Measurements from ENCODE around the gene ENKUR.

DNA sequence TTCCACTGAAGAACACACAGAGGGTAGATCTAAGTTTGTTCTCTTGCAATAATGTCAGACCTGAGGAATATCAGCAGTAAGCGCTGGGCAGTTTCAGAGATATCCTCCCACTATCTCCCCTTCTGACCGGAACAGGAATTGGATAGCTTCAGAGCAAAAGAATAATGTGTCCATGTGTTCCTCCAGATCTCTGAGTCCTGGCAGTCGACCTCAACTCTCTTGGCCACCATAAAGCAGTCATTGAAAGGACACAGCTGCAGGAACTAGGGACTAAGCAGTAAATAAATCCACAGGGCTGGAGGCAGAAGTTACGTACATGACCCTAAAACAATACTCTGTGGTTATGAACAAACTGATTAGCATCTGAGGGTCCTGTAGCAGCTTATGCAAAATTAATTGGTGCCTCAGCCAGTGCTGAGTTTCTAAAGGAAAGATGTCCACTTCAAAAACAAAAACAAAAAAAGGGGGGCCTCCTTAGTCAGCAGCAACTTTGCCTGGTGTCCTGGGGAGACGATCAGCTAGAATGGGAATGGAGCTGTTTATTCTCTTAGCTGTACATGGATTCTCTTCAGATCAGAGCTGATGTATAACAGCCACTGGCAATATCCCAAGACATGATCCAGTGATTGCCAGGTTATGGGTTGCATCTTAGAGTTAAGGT is 57.1 kb downstream of the ENKUR start:
- TF ChIP-seq CTCF (IDR thresholded peaks at IDR 0.05 in 8 of 11, conservative IDR thresholded peaks at IDR 0.05 in 3 of 11) (no peak), POLR2A (IDR thresholded peaks at IDR 0.05) (no peak), POLR2AphosphoS5 (IDR thresholded peaks at IDR 0.05) (no peak)
